Measurements from ENCODE around the gene METTL13.
"Not testable (repeated sequence)": the region's sequence is repeated elsewhere in the genome, so short reads cannot be mapped to it uniquely, and the experiment has no call there.

The METTL13 gene

GRCh38 chr1:171769754-171770153 is 11.7 kb upstream of the METTL13 start:
- no peak for DNase-seq

- DNase-seq, result no peak
Observed at GRCh38 chr1:171772312-171772711, 9.1 kb upstream of the METTL13 start.

- peak; percentile 77 for DNase-seq
Observed at GRCh38 chr1:171780583-171781175, 781 bp upstream of the METTL13 start.

GRCh38 chr1:171783816-171784530 is 2.5 kb downstream of the METTL13 start:
- no peak for DNase-seq

- DNase-seq, result no peak
Observed at GRCh38 chr1:171784784-171785183, 3.3 kb downstream of the METTL13 start.

- no peak for DNase-seq
Observed at GRCh38 chr1:171785766-171786165, 4.3 kb downstream of the METTL13 start.

GRCh38 chr1:171786534-171786933 is 5.1 kb downstream of the METTL13 start:
- no peak for DNase-seq

- DNase-seq, result no peak
Observed at GRCh38 chr1:171787686-171788480, 6.4 kb downstream of the METTL13 start.

- DNase-seq, result no peak
Observed at GRCh38 chr1:171788696-171789095, 7.2 kb downstream of the METTL13 start.

- DNase-seq, result no peak
Observed at GRCh38 chr1:171790318-171790717, 8.9 kb downstream of the METTL13 start.

GRCh38 chr1:171792656-171793369 is 11.4 kb downstream of the METTL13 start:
- DNase-seq, result no peak

GRCh38 chr1:171793636-171794035 is 12.2 kb downstream of the METTL13 start:
- DNase-seq, result no peak

- DNase-seq, result no peak
Observed at GRCh38 chr1:171794085-171794484, 12.6 kb downstream of the METTL13 start.

GRCh38 chr1:171796592-171796991 is 15.1 kb downstream of the METTL13 start:
- no peak for DNase-seq

GRCh38 chr1:171798311-171798710 is 16.9 kb downstream of the METTL13 start:
- no peak for DNase-seq

GRCh38 chr1:171798765-171799164 is 17.3 kb downstream of the METTL13 start:
- no peak for DNase-seq

GRCh38 chr1:171799166-171799565 is 17.7 kb downstream of the METTL13 start:
- DNase-seq, result no peak

- DNase-seq, result not testable (repeated sequence)
Observed at GRCh38 chr1:171799698-171800097, 18.2 kb downstream of the METTL13 start.

GRCh38 chr1:171800342-171800741 is 18.9 kb downstream of the METTL13 start:
- no peak for DNase-seq

- DNase-seq, result no peak
Observed at GRCh38 chr1:171800851-171801250, 19.4 kb downstream of the METTL13 start.

GRCh38 chr1:171801487-171801891 is 20.0 kb downstream of the METTL13 start:
- peak; percentile 64 for DNase-seq

GRCh38 chr1:171802207-171802606 is 20.7 kb downstream of the METTL13 start:
- DNase-seq, result no peak

GRCh38 chr1:171803045-171803444 is 21.6 kb downstream of the METTL13 start:
- DNase-seq, result no peak
